Activated CD8-positive, alpha-beta memory T cell treated with anti-CD3 and anti-CD28 coated beads for 1 hour (primary cell): Measurements from ENCODE around the gene CCNE1.
"Not testable (repeated sequence)": the region's sequence is repeated elsewhere in the genome, so short reads cannot be mapped to it uniquely, and the experiment has no call there.

Experiments
- DNase-seq, 2 donors: peaks; one replicate each; pipeline ENCODE4 v3.0.0-alpha.2; 2020; ENCODE audit warnings: low read depth in 1 of 2; ENCODE audit errors: extremely low read depth in 1 of 2

The CCNE1 gene

GRCh38 chr19:29812080-29812880, 489 bp downstream of the CCNE1 start:
- DNase-seq, result peak in 1 of 2 donors; percentile 2

GRCh38 chr19:29812881-29813275, 1.1 kb downstream of the CCNE1 start:
- DNase-seq, result no peak

GRCh38 chr19:29813642-29814041, 1.9 kb downstream of the CCNE1 start:
- DNase-seq, result no peak

- no peak for DNase-seq
Measured at GRCh38 chr19:29815231-29815630, 3.4 kb downstream of the CCNE1 start.

GRCh38 chr19:29817316-29817715, 5.5 kb downstream of the CCNE1 start:
- DNase-seq, result no peak

- DNase-seq, result no peak
Measured at GRCh38 chr19:29819300-29819699, 7.5 kb downstream of the CCNE1 start.

GRCh38 chr19:29819986-29820385, 8.2 kb downstream of the CCNE1 start:
- no peak for DNase-seq

GRCh38 chr19:29823581-29824330, 12.0 kb downstream of the CCNE1 start:
- DNase-seq, result no peak

- not testable (repeated sequence) for DNase-seq
Measured at GRCh38 chr19:29825263-29825662, 13.5 kb downstream of the CCNE1 start.

GRCh38 chr19:29831041-29831548, 19.3 kb downstream of the CCNE1 start:
- peak in 1 of 2 donors; percentile 38 for DNase-seq

- no peak for DNase-seq
Measured at GRCh38 chr19:29831686-29832085, 19.9 kb downstream of the CCNE1 start.

GRCh38 chr19:29832801-29833200, 21.0 kb downstream of the CCNE1 start:
- DNase-seq, result no peak

- no peak for DNase-seq
Measured at GRCh38 chr19:29833614-29834261, 21.9 kb downstream of the CCNE1 start.

GRCh38 chr19:29834991-29835846, 23.4 kb downstream of the CCNE1 start:
- no peak for DNase-seq

- DNase-seq, result no peak
Measured at GRCh38 chr19:29836409-29836825, 24.6 kb downstream of the CCNE1 start.

- DNase-seq, result no peak
Measured at GRCh38 chr19:29837448-29837981, 25.7 kb downstream of the CCNE1 start.

- no peak for DNase-seq
Measured at GRCh38 chr19:29837996-29838395, 26.2 kb downstream of the CCNE1 start.

GRCh38 chr19:29840066-29840950, 28.5 kb downstream of the CCNE1 start:
- no peak for DNase-seq

- DNase-seq, result no peak
Measured at GRCh38 chr19:29841209-29841558, 29.4 kb downstream of the CCNE1 start.
